Measurements from ENCODE around the gene BMP7.
"Not testable (repeated sequence)": the region's sequence is repeated elsewhere in the genome, so short reads cannot be mapped to it uniquely, and the experiment has no call there.

BMP7 gene

GRCh38 chr20:57264908-57265335 is 1.5 kb downstream of the BMP7 start:
- DNase-seq: not testable (repeated sequence)

DNA sequence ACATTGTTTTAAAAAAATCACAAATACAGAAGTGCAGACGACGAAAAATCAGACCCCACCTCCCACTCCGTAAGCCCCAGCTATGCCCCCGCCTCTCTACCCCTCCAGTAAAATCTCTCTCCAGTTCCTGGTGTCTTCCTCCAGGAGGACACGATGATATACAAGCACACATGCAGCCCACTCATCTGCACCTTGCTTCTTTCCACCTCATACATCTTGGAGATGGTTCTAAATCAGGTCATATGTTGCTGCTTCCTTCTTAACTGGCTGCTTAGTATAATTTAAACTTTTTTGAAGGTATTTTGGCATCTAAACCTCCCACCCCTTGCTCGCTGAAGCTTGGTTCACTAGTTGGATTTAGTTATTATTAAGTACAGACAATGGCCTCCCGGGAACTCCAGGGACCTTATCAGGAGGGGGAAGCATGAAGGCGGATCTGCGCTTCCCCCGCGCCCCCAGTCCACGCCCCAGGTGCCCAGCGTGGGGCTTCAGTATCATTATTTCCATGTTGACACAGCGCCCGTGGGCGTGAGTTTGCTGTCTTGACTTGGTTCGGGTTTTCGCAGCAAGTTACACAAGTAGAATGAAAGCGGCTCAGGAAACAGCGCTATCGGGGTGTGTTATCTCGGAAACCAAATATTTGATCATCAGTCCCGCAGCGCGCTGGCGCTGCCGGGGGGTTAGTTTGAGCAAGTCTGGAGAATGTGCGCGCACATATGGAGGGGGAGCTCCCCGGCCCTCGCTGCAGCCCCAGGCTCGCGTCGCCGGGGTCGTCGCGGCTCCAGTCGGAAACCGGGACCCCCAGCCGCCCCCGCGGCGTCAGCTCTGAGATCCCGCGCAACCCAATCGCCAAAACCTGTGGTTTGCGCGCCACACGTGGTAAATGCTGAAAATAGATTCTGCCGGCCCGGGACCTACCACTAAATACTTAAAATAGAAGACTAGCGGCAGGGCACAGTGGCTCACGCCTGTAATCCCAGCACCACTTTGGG is 2.3 kb downstream of the BMP7 start:
- DNase-seq: no peak

DNA sequence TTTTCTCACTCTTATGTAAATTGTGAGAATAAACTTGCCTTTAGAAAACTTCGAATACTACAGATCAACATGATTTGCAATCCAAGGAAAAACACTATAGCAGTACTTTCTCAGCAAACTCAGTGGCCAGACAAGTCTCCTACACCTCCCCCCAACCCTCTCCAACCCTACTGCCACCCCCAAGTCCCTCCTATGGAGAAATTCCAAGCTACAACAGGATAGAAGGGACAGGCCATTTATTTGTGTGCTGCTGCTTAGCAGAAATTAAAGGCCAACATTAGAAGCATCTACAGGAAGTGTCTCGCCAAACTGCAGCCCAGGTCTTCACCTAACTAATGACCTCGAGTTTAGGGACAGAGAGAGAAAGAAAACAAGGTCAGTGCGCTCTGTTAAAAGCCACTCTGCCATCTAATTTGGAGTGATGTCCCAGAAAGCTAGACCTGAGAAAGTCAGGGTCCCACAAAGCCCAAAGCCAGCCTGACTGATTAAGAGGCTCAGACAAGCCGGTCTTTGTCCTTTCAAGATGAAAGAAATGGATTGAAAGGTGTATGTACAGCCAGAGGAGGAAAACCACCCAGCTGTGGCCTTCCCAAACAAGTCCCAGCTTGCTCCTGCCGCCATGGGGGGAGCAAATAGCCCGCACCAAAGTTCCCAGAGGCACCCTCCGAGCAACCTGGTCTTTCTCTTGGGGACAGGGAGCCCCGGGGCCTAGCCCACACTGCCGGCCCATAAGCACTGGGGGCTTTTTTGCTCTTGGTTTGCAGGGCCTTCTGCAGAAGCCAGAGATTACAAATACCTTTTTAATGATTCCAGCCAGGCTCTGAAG is 3.4 kb downstream of the BMP7 start:
- no peak for DNase-seq

DNA sequence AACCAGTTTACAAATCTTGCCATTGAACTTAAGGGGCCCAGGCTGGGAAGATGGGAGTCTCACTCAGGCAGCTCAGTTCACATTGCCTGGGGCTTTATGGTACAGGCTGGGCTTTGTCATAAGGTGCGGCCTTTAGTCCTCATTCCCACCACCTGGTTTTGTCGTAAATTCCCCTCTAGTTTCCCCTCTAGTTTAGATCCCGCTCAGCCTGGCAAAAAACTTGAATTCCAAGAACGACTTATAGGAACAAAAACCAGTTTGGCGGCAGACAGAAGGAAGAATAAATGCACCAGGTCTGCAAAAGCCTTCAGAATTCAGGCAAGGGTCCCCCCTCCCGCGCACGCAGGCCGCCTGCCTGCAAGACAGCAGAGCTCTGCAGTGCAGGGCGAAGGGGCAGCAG is 4.1 kb downstream of the BMP7 start:
- DNase-seq: no peak

DNA sequence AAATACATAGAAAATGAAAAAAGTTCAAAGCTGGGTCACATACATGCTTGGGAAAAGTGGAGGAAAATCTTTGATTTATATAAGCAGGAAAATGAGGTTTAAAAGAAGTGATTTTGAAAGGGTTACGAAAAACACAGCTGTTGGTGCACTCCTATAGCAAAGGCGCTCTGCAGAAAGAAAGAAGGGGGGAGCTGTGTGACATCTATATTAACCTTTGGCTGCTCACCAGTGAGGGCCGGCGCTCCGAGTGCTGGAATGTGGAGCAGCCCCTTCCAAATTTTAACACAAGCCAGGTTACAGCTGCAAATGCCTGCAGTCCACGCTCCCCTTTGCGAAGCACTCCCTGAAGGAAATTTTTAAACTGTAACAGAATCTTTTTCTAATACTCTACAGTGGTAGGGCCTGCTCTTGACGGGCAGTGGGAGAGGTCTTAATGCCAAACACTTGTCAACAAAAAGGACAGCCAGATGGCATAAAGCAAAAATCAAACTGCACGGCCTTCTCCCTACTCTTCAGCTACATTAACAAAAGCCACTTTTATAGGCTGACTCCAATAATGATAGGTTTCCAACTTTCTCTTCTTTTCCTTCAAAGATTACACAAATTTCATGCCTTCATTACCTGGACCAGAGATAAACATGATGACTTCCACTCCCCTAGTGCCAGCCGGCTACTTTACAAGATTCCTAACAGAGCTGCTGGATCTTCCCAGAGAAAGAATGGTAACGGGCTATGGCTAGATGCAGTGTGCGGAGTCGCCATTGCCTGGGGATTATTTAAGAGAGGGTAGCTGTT is 4.8 kb downstream of the BMP7 start:
- DNase-seq: no peak

DNA sequence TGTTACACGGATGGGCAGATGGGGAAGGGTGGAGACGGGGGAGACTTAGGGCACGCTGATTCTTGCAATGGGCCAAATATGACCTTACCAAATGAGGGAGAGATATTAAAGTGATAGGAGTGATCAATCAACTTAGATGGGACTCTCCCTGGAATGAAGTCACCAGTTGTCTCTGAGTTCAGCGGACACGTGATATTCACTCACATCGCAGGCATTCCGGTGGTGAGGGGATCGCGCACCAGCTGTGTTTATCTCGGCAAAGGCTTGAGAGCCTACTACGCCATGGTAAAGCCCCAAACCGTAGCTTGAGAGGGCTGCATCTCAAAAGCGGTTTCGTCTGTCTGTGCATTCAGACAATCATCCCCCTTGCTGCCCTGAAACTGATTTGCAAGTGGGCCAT is 5.5 kb downstream of the BMP7 start:
- DNase-seq: no peak

DNA sequence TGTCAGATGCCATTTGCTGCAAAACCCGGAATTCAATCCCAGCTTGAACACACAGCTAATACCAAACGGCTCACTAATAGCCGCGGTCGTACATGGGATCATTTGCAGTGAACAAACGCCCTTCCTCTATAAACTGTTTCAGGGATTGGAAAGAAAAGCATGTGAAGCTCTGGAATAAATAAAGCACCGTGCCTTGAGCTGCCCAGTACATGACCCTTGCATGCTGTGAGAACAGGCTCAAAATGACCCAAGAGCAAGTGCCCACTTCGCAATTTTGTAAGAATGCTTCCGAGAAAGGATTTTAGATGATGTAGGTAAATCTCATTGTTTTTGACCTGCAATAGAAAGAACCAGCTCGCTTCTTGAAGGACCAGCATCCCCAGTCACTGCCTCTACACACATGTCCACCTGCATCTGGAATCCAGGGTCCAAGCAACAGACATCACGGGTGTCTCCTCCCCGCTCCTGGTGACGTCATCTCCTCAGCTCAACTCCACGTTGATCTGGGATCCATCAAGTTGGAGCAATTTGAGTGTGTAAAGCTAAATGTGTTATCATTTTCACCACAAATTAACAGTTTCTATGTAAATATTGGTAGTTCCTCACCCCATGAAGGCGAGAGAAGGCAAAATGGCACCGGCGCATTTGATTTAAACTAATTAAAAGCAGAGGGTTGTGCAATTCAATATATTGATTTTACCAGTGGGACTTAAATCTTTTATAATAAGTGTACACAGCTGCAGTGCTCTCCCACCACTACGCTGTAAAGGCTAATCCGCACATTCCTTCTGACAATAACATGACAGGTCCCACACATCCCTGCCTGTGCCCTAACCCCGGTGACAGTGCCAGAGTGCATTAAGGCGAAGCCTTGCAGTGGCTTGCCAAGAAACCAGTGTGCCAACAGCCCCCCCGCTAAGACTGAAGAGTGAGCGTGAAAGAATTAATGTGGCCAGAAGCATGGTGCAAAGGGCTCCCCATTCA is 6.2 kb downstream of the BMP7 start:
- DNase-seq: no peak

DNA sequence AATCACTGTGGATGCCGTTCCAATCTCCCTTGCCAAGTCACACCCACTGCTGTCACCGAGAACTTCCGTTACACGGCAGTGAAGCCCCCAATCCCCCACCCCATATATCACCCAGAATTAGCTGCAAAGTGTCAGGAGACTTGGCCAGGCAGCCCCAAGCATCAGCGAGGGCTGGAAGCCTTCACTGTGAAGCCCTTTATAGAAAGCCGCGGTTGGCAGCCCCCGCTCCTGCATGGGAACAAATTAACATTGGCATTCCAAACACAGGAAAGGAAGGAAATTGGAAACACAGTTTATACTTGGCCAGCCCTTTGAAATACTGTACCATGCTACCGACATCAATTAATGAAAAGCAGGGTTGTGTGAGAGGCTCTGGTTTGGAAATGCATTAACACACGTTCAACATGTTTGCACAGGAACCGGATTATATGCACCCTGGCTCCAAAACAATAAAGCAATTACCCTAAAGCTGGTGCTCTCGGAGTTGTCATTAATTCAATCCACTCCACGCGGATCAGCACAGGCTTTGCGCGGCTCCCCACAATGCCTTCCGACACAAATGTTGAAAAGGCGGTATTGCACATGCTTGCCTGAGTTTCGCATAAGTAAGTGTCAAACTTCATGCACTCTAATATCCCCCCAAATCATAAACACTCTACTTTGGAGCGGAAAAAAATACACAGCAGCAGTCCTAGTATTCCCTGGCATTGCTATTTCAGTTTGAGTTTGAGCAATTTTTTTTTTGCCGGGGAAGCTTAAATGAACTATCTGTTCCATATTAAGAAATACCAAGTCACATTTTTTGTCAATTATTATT is 7.1 kb downstream of the BMP7 start:
- no peak for DNase-seq

DNA sequence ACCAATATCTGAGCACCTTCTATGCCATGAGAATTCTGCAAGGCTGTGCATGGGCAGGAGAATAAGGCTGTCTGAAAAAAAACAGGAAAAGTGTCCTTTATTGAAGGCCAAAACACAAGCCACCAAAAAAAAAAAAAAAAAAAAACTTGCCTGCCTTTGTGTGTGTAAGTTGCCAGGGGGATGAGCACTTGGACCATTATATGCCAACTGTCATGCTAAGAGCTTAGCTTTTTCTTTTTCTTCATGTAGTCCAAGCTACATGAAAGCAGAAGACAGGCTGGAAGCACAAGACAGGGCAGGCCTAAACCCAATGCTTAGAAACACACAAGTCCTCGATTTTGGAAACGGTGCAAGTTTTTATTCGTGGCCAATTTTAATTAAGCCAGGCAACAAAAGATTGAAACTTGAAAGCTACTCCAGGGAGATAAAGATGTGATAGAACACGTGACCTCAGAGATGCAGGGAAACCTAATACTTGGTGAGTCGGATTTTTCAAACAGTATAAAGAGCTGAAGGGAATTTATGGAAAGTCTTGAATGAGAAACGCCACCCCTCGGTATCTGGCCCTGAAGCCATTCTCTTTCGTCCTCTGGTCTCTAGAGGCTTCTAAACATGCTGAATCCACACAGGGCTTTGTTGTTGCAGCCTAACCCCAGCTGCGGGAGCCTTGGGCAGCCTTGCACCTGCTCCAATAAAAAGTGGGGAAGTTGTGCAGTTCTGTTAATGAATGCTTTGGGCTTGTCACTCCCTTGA is 8.6 kb downstream of the BMP7 start:
- no peak for DNase-seq

DNA sequence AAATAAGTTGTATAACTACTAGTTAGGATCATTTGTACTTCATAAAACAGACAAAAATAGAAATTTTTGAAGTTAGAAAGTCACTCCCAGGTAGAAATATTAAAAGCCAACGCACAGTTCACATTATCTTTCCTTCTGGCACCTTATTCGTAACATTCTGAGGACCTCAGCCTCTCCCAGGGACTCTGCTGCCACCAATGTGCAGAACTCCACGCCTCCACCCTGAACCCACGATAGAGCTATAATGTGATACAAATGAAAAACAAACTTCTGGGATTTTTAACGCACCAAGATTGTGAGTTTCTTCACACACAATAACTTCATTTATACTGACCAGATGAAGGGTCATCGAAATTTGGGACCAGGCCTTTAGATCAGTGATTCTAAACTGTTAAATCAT is 9.5 kb downstream of the BMP7 start:
- DNase-seq: no peak

DNA sequence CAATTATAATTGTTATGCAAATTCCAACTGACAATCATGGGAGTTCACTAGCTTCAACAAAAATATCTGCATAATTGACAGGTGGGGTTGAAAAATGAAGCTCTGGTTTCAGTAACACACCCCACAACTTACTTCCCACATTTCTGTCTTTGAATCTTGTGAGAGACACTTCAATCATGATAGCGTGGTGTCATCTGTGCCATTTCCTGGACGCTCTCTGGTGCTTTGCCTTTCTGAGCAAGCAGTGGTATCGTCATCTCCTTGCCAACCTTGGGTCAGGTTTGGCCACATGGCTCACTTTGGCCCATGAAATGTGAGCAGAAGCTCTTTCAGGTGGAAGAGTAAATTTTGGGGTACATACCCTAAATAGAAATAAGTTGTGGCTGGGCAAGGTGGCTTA is 10.2 kb downstream of the BMP7 start:
- DNase-seq: no peak

- no peak for DNase-seq
These were observed 11.3 kb downstream of the BMP7 start for GRCh38 chr20:57255183-57255582.

GRCh38 chr20:57252559-57253162 is 13.8 kb downstream of the BMP7 start:
- DNase-seq: no peak

GRCh38 chr20:57251949-57252348 is 14.5 kb downstream of the BMP7 start:
- no peak for DNase-seq

DNA sequence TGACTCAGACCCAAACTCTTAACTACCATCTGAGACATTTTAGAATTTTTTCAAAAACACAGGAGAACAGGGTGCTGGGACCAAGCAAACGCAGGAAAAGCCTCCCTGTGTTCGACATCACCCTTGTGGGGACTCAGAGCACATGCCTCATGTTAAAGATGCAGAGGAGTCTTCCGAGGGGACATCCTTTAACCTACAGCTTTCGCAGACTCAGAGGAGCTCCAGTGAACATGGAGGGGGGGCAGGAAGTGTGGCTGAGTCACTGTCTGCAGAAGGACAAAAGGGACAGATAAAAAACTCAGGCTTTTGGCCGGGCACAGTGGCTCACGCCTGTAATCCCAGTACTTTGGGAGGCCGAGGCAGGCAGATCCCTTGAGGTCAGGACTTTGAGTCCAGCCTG is 15.1 kb downstream of the BMP7 start:
- DNase-seq: no peak

GRCh38 chr20:57250607-57251343 is 15.7 kb downstream of the BMP7 start:
- DNase-seq: no peak

DNA sequence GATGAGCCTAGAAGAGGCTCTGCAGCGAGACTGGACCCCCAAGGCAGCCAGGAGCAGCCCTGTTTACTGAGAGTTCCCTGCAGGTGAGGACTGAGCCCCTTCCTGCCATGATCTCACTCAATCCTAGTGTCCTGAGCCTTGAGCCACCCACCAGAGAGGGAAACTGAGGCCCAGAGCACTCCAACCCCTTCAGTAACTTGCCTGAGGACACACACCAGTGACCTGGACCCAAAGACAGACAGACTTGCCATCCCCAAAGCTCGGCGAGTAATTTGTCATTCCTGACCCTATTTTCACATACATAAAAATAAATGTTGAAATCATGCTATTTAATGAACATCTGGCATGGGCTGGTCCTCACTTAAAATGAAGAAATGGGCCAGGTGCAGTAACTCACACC is 16.7 kb downstream of the BMP7 start:
- no peak for DNase-seq

DNA sequence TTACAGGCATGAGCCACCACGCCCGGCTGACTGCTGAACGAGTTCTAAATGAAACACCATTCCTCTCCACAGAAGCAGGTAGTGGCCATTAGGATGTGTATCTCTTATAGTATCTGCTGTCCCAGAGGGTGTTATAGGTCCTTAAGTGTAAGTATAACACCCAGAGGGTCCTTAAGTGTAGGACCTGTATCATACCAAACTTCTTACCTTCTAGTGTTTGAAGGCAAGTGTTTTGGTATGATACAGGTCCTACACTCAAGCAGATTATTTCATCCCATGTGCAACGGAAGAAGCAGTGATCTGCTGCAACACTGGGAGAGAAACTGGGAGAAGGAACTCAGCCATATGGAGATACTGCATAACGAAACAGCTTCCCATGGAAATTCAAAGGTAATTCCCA is 17.4 kb downstream of the BMP7 start:
- no peak for DNase-seq

All from NCI-H1694 (cell line).